ES-I3 (cell line): ENCODE results near the gene ZNF30.
"Not testable (repeated sequence)": the region's sequence is repeated elsewhere in the genome, so short reads cannot be mapped to it uniquely, and the experiment has no call there.

Experiments used
- H3K36me3 ChIP-seq: 2 replicates; pipeline ENCODE4 v1.6.1; 2013; ENCODE audit warnings: mild to moderate bottlenecking, low read length, control low read depth, moderate library complexity; ENCODE audit not compliant: insufficient read depth
- H3K4me1 ChIP-seq: 2 replicates; pipeline ENCODE4 v1.6.1; 2013; ENCODE audit warnings: mild to moderate bottlenecking, control low read depth, low read length; ENCODE audit not compliant: insufficient read depth
- H3K9ac ChIP-seq: 2 replicates; pipeline ENCODE4 v1.6.1; 2013; ENCODE audit warnings: low read depth, mild to moderate bottlenecking, low read length, moderate library complexity
- H3K9me3 ChIP-seq: 2 replicates; pipeline ENCODE4 v1.6.1; 2013; ENCODE audit warnings: mild to moderate bottlenecking, low read length, moderate library complexity; ENCODE audit not compliant: control insufficient read depth, insufficient read depth

The ZNF30 gene

DNA sequence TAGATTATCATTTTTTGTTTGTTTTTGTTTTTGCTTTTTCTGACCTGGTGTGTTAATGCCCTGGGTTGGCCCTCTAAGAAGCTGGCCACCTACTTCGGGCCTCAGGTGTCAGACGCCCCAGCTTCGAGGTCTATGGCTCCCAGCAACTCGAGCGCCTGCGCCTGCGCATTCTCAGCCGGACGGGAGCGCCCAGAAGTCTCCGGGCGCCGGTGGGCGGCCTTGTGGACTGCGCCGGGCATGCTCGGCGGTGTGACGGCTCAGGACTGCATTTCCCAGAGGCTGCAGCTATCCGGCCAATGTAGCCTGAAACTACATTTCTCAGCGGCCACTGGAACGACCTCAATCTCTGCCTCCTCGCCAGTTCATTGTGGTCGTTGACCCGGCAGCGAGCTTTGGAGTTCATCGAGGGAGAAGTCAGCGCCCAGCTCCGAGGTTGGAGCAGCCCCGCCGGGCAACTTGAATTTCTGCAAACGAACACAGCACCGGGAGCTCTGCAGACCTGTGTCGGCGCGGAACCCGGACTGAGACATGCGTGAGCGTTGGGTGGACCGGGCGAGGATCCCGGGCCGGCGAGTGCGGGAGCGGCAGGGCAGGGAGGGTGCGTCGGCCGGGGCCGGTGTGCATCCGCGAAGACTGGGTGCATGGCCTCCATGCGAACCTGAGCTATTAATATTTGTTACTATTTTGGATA, at the start of gene ZNF30:
Gene ZNF30, plus strand, starts transcription at position 219 of the 691 bp plus-strand sequence. CDS start 3,045 bp downstream, outside the sequence.
- Histone ChIP-seq H3K36me3 (no peaks in the 10 kb centered on the region), H3K9me3 (no peaks in the 10 kb centered on the region), H3K4me1 (no peaks in the 10 kb centered on the region), H3K9ac (peak within 1 kb of the TSS; percentile 87)

GRCh38 chr19:34879563-34879962, 47.1 kb upstream of the ZNF30 start:
- Histone ChIP-seq H3K9me3 (no peaks in the 10 kb centered on the region), H3K4me1 (no peaks in the 10 kb centered on the region), H3K9ac (no peak overlapping the region), H3K36me3 (no peaks in the 10 kb centered on the region)

DNA sequence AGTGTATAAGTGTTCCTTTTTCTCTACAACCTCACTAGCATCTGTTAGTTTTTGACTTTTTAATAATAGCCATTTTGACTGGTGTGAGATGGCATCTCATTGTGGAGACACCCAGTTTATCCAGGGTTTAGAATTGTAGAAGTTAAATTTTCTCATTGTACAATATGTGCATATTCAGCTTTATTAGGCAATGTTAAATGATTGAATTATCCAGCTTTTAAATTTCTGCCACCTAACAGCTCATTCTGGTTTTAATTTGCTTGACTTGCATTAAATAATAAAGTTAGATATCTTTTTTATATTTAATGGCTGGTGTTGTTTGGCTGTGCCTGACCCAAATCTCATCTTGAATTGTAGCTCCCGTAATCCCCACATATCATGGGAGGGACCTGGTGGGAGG, 46.7 kb upstream of the ZNF30 start:
- Histone ChIP-seq H3K9ac (no peak overlapping the region), H3K4me1 (no peaks in the 10 kb centered on the region), H3K36me3 (no peaks in the 10 kb centered on the region), H3K9me3 (no peaks in the 10 kb centered on the region)

GRCh38 chr19:34881982-34882381, 44.7 kb upstream of the ZNF30 start:
- Histone ChIP-seq H3K9me3 (peaks cover 5% of the 10 kb centered on the region; the same call in 1 of the 2 replicates), H3K4me1 (no peaks in the 10 kb centered on the region), H3K9ac (no peak overlapping the region), H3K36me3 (no peaks in the 10 kb centered on the region)

DNA sequence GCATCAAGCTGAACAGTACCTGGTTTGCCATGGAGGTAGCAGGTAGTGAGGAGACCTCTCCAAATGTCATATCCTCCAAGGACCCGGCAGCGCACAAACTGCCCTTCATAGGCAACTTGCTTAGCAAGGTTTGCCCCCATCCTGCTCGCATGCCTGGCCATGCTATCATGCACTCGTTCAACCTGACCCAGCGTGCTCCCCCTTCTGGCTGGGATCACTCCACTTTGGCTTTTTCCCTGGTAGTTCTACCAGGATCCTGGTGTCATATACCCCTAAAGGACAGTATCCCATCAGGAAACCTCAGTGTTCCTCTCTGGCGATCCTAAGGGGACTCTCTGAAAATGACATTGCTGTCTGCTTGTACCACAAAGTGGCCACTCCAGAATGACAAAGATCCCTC, 38.6 kb upstream of the ZNF30 start:
- H3K9ac ChIP-seq = no peak overlapping the region

GRCh38 chr19:34900245-34900644, 26.5 kb upstream of the ZNF30 start:
- no peaks in the 10 kb centered on the region for H3K36me3 ChIP-seq
- H3K4me1 ChIP-seq = no peaks in the 10 kb centered on the region
- no peaks in the 10 kb centered on the region for H3K9me3 ChIP-seq
- H3K9ac ChIP-seq = no peak overlapping the region

More for the DNA sequence above, 38.6 kb upstream of the ZNF30 start:
- Histone ChIP-seq H3K36me3 (no peaks in the 10 kb centered on the region), H3K9me3 (peaks cover 5% of the 10 kb centered on the region; the same call in 1 of the 2 replicates), H3K4me1 (no peaks in the 10 kb centered on the region)

DNA sequence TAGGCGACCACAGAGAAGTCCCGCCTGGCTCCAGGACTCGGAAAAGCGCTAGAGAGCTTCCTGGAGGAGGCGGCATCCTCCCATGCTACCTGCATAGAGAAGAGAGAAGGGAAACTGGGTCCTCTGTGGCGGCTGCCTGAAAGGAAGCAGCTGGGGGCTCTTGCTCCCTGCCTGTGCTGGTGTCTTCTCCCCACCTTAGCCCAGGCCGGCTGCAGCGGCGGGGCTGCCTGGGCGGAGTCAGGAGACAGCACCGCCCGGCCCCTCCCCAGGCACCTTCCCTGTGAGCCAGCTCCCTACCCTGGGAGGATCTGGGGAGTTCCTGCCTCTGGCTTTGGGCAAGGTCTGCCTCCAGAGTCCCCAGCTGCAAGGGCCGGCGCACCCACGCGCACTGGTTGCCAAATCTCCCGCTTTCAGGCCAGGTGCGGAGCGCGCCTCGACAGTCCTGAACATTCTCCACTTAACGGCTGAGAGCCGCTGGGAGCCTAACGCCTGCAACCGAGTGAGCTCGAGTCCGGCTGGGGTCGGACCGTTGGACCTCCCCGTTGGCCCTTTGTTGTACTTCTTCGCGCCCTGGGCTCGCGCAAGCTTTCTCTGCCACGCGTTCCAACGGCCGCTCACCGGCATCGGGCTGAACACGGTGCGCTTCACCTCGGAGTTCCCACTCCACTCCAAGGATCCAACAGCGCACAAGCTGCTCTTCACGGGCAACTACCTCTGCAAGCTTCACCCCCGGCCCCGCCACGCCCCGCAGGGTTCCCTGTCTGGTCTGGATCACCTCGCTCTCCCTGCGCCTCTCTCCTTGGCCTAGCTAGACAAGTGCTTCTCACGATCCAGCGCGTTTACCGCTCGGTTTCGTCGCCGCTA, 21.8 kb upstream of the ZNF30 start:
- H3K9me3 ChIP-seq = no peaks in the 10 kb centered on the region
- H3K4me1 ChIP-seq = no peaks in the 10 kb centered on the region
- no peaks in the 10 kb centered on the region for H3K36me3 ChIP-seq
- H3K9ac ChIP-seq = peak overlapping the region; percentile 50; the same call in 1 of the 2 replicates

GRCh38 chr19:34910770-34911169, 15.9 kb upstream of the ZNF30 start:
- Histone ChIP-seq H3K9me3 (peaks cover 5% of the 10 kb centered on the region), H3K9ac (no peak overlapping the region), H3K4me1 (no peaks in the 10 kb centered on the region), H3K36me3 (no peaks in the 10 kb centered on the region)

GRCh38 chr19:34917144-34917543, 9.6 kb upstream of the ZNF30 start:
- H3K9me3 ChIP-seq = peaks cover 19% of the 10 kb centered on the region

GRCh38 chr19:34918190-34918589, 8.5 kb upstream of the ZNF30 start:
- no peaks in the 10 kb centered on the region for H3K4me1 ChIP-seq
- H3K36me3 ChIP-seq = no peaks in the 10 kb centered on the region
- peaks cover 19% of the 10 kb centered on the region for H3K9me3 ChIP-seq
- no peak overlapping the region for H3K9ac ChIP-seq

More at GRCh38 chr19:34917144-34917543, 9.6 kb upstream of the ZNF30 start:
- not testable (repeated sequence) for H3K36me3 ChIP-seq, H3K9ac ChIP-seq, H3K4me1 ChIP-seq

GRCh38 chr19:34920090-34920786, 6.5 kb upstream of the ZNF30 start:
- not testable (repeated sequence) for H3K9ac ChIP-seq, H3K4me1 ChIP-seq, H3K36me3 ChIP-seq
- H3K9me3 ChIP-seq = peaks cover 19% of the 10 kb centered on the region

GRCh38 chr19:34925278-34925855, 1.3 kb upstream of the ZNF30 start:
- no peaks in the 10 kb centered on the region for H3K4me1 ChIP-seq
- H3K36me3 ChIP-seq = no peaks in the 10 kb centered on the region
- H3K9ac ChIP-seq = no peak overlapping the region
- H3K9me3 ChIP-seq = no peaks in the 10 kb centered on the region

- Histone ChIP-seq H3K36me3 (no peaks in the 10 kb centered on the region), H3K4me1 (no peaks in the 10 kb centered on the region), H3K9me3 (no peaks in the 10 kb centered on the region), H3K9ac (no peak overlapping the region)
These were observed 380 bp upstream of the ZNF30 start for GRCh38 chr19:34926361-34926684.

DNA sequence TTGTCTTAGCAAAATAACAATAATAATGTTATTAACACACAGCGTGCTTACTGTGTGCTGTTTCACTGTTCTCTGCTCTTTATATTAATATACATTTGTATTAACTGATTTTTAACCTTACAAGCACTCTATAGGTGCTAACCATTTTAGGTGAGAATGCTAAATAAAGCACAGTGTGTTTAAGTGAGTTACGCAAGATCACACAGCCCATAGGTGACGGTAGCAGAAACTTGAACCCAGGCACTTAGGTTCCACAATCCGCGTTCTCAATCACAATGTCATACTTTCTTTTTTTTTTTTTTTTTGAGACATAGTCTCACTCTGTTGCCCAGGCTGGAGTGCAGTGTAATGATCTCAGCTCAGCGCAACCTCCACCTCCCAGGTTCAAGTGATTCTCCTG, 5.8 kb downstream of the ZNF30 start:
- Histone ChIP-seq H3K36me3 (no peaks in the 10 kb centered on the region), H3K4me1 (no peaks in the 10 kb centered on the region), H3K9me3 (no peaks in the 10 kb centered on the region), H3K9ac (no peak overlapping the region)
